Keratinocyte (primary cell): ENCODE data around the gene SUFU.

Experiments
- CTCF ChIP-seq, 3 experiments: IDR thresholded peaks in 1 of 3; conservative IDR thresholded peaks in 1 of 3; optimal IDR thresholded peaks in 1 of 3; 2 replicates in 2 of 3; 3 replicates in 1 of 3; pipeline versions ENCODE3 to v1.5.1; 2011; ENCODE audit warnings: low read length in 3 of 3, mild to moderate bottlenecking in 3 of 3, moderate library complexity in 2 of 3, control low read depth in 1 of 3, inconsistent platforms in 1 of 3; ENCODE audit not compliant: insufficient read depth in 2 of 3; ENCODE audit errors: extremely low read depth in 1 of 3
- EZH2 ChIP-seq: IDR thresholded peaks from one replicate; pipeline ENCODE4 v1.6.1; 2012; ENCODE audit warnings: inconsistent platforms, mild to moderate bottlenecking, low read length, moderate library complexity

DNA sequence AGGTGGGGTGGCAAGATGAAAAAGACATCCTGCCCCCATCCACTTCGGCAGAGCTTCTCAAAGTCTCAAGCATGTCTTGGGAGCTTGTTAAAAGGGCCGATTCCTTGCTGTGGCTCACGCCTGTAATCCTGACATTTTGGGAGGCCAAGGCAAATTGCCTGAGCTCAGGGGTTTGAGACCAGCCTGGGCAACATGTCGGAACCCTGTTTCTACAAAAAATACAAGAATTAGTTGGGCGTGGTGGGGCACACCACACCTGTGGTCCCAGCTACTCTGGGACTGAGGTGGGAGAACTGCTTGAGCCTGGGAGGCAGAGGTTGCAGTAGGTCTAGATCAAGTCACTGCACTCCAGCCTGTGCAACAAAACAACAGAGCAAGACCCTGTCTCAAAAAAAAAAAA lies 155.0 kb downstream of the SUFU start:
- no peak for TF ChIP-seq CTCF (optimal IDR thresholded peaks at IDR 0.05 in 1 of 3, IDR thresholded peaks at IDR 0.05 in 1 of 3, conservative IDR thresholded peaks at IDR 0.05 in 1 of 3; ENCODE audit: extremely low read depth in 1 of 3, insufficient read depth in 2 of 3, low read length in 3 of 3)
- TF ChIP-seq EZH2, result no peak
